Measurements from ENCODE around the gene NDUFA6.

The NDUFA6 gene

DNA sequence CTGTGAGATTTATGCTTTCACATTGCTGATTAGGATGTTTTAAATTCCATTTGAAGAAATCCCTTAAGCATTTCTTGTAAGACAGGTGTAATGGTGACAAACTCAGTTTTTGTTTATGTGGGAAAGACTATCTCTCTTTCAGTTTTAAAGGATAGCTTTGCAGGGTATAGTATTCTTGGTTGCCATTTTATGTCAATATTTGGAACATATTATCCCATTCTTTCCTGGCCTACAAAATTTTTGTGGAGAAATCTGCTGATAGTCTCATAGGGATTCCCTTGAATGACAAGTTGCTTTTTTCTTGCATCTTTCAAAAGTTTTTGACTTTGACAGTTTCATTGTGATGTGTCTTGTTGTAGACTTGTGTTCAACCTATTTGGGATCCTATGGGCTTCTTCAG lies 48.8 kb downstream of the NDUFA6 start (continued):
- TF ChIP-seq ZNF488 (tag by site-specific recombination; IDR thresholded peaks at IDR 0.05), result no peak
- no peak for TF ChIP-seq SCRT2 (tag by site-specific recombination; IDR thresholded peaks at IDR 0.05)
- TF ChIP-seq TRIM28 (IDR thresholded peaks at IDR 0.05; ENCODE audit: borderline replicate concordance, low read length), result peak; percentile 82; the same call in 1 of the 2 replicates
- no peak for TF ChIP-seq ZBTB48 (tag by site-specific recombination; IDR thresholded peaks at IDR 0.05)
- no peak for TF ChIP-seq ZNF501 (tag by site-specific recombination; IDR thresholded peaks at IDR 0.05)
- TF ChIP-seq ZNF23 (tag by site-specific recombination; IDR thresholded peaks at IDR 0.05; ENCODE audit: borderline replicate concordance), result no peak
- no peak for TF ChIP-seq ZNF843 (tag by site-specific recombination; IDR thresholded peaks at IDR 0.05)
- TF ChIP-seq ZNF416 (tag by site-specific recombination; IDR thresholded peaks at IDR 0.05), result no peak
- no peak for TF ChIP-seq ZEB2 (tag by site-specific recombination; IDR thresholded peaks at IDR 0.05)
- no peak for TF ChIP-seq TSHZ1 (tag by site-specific recombination; IDR thresholded peaks at IDR 0.05; ENCODE audit: borderline replicate concordance)
- TF ChIP-seq ZNF529 (tag by site-specific recombination; IDR thresholded peaks at IDR 0.05; ENCODE audit: insufficient replicate concordance), result no peak
- TF ChIP-seq ZBTB44 (tag by site-specific recombination; IDR thresholded peaks at IDR 0.05), result no peak
- TF ChIP-seq BCL6B (tag by site-specific recombination; IDR thresholded peaks at IDR 0.05), result no peak
- TF ChIP-seq ZNF623 (tag by site-specific recombination; IDR thresholded peaks at IDR 0.05), result no peak
- TF ChIP-seq EGR2 (tag by site-specific recombination; IDR thresholded peaks at IDR 0.05; ENCODE audit: low read depth), result no peak
- no peak for TF ChIP-seq ZNF660 (tag by site-specific recombination; IDR thresholded peaks at IDR 0.05)
- no peak for TF ChIP-seq ZNF184 (tag by site-specific recombination; IDR thresholded peaks at IDR 0.05)
- TF ChIP-seq MEIS1 (CRISPR knock-in tag; IDR thresholded peaks at IDR 0.05; ENCODE audit: borderline replicate concordance), result no peak
- peak; percentile 97 for TF ChIP-seq SETDB1 (IDR thresholded peaks at IDR 0.05; ENCODE audit: insufficient read length, low read length)

DNA sequence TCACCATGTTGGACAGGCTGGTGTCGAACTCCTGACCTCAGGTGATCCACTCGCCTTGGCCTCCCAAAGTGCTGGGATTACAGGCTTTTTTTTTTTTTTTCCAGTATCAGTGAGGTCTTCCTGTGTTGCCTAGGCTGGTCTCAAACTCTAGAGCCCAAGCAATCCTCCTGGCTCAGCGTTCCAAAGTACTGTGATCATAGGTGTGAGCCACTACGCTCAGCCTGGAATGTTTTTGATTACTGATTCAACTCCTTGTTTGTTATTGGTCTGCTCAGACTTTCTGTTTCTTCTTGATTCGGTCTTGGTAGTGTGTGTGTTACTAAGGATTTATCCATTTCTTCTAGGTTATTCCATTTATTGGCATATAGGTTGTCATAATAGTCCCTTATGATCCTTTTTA lies 51.3 kb downstream of the NDUFA6 start:
- Histone ChIP-seq H3K36me3 (ENCODE audit: control insufficient read depth in 2 of 2, insufficient read depth in 1 of 2, low read length in 2 of 2) (no peaks in the 10 kb centered on the region), H3K4me1 (ENCODE audit: control insufficient read depth, insufficient read depth, low read length) (no peaks in the 10 kb centered on the region), H3K27ac (ENCODE audit: extremely low read depth, low read depth, low read length) (no peak overlapping the region), H3K9me3 (ENCODE audit: control insufficient read depth, insufficient read depth, low read depth, low read length) (no peaks in the 10 kb centered on the region), H3K4me3 (ENCODE audit: low read depth, low read length) (no peak overlapping the region)
- POLR2A ChIA-PET, result interaction anchor here (0.7 kb wide), 2 partner anchors 52 to 842 kb away, joined by 4 to 5 read pairs; no protein-coding TSS in a partner anchor
- CTCF ChIA-PET, result interaction anchor here (0.6 to 0.7 kb wide), 2 partner anchors 83 to 758 kb away, joined by 4 to 7 read pairs; no protein-coding TSS in a partner anchor
- TF ChIP-seq ZNF146 (tag by site-specific recombination; IDR thresholded peaks at IDR 0.05), result no peak
- TF ChIP-seq SP3 (tag by site-specific recombination; IDR thresholded peaks at IDR 0.05), result no peak
- no peak for TF ChIP-seq ZXDB (tag by site-specific recombination; IDR thresholded peaks at IDR 0.05)
- TF ChIP-seq INSM2 (tag by site-specific recombination; IDR thresholded peaks at IDR 0.05), result no peak
- no peak for TF ChIP-seq ZNF19 (tag by site-specific recombination; IDR thresholded peaks at IDR 0.05; ENCODE audit: low read depth)
- TF ChIP-seq ZNF596 (tag by site-specific recombination; IDR thresholded peaks at IDR 0.05), result no peak
- TF ChIP-seq, protein P1, sequence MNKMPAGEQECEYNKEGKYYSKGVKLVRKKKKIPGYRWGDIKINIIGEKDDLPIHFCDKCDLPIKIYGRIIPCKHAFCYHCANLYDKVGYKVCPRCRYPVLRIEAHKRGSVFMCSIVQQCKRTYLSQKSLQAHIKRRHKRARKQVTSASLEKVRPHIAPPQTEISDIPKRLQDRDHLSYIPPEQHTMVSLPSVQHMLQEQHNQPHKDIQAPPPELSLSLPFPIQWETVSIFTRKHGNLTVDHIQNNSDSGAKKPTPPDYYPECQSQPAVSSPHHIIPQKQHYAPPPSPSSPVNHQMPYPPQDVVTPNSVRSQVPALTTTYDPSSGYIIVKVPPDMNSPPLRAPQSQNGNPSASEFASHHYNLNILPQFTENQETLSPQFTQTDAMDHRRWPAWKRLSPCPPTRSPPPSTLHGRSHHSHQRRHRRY (tag by site-specific recombination; IDR thresholded peaks at IDR 0.05), result no peak
- no peak for TF ChIP-seq RBAK (tag by site-specific recombination; IDR thresholded peaks at IDR 0.05)
